SK-N-SH (cell line): ENCODE data around the gene ACOX2.

Experiments used
- CTCF ChIP-seq: fragments of 200-600 bp; sonication (generic); IDR thresholded peaks from 2 replicates; pipeline ENCODE4 v1.6.1; 2017; ENCODE audit warnings: antibody characterized with exemption, mild to moderate bottlenecking, moderate library complexity
- EP300 ChIP-seq, 2 experiments: IDR thresholded peaks; 2 replicates each; pipeline versions ENCODE4 v1.4.0 to v1.6.1; 2012; ENCODE audit warnings: borderline replicate concordance in 1 of 2, low read depth in 1 of 2, low read length in 1 of 2
- EZH2phosphoT487 ChIP-seq: fragments of 200-600 bp; sonication (generic); IDR thresholded peaks from 2 replicates; pipeline ENCODE4 v1.6.1; 2017; ENCODE audit warnings: low read depth, mixed run types, mild to moderate bottlenecking, antibody characterized with exemption, moderate library complexity, borderline replicate concordance
- GABPA ChIP-seq: IDR thresholded peaks from 2 replicates; pipeline ENCODE4 v1.4.0; 2012; ENCODE audit warnings: low read depth, mild to moderate bottlenecking
- JUND ChIP-seq: IDR thresholded peaks from 2 replicates; pipeline ENCODE4 v1.4.0; 2012
- MEF2A ChIP-seq: IDR thresholded peaks from 2 replicates; pipeline ENCODE4 v1.4.0; 2012; ENCODE audit warnings: low read depth, borderline replicate concordance
- MXI1 ChIP-seq: IDR thresholded peaks from 2 replicates; pipeline ENCODE4 v1.6.1; 2012; ENCODE audit warnings: mild to moderate bottlenecking, low read depth, low read length, improper control_type of control experiment
- NFIC ChIP-seq: IDR thresholded peaks from 2 replicates; pipeline ENCODE4 v1.4.0; 2012; ENCODE audit warnings: borderline replicate concordance
- RAD21 ChIP-seq: IDR thresholded peaks from 2 replicates; pipeline ENCODE4 v1.6.1; 2012; ENCODE audit warnings: mild to moderate bottlenecking, low read length
- RFX5 ChIP-seq: IDR thresholded peaks from 2 replicates; pipeline ENCODE4 v1.6.1; 2012; ENCODE audit warnings: mild to moderate bottlenecking, improper control_type of control experiment, low read length
- SIN3A ChIP-seq: IDR thresholded peaks from 2 replicates; pipeline ENCODE4 v1.6.1; 2012; ENCODE audit warnings: low read depth, mild to moderate bottlenecking, low read length, moderate library complexity, borderline replicate concordance
- TAF1 ChIP-seq: IDR thresholded peaks from 2 replicates; pipeline ENCODE4 v1.6.1; 2012; ENCODE audit warnings: low read depth, mild to moderate bottlenecking, low read length, moderate library complexity, borderline replicate concordance
- TEAD4 ChIP-seq: IDR thresholded peaks from 2 replicates; pipeline ENCODE4 v1.4.0; 2012; ENCODE audit warnings: mild to moderate bottlenecking, borderline replicate concordance; ENCODE audit not compliant: insufficient read depth
- ZBTB33 ChIP-seq: IDR thresholded peaks from 2 replicates; pipeline ENCODE4 v1.4.0; 2012; ENCODE audit warnings: low read depth, borderline replicate concordance

GRCh38 chr3:58564456-58565160 is 27.6 kb upstream of the ACOX2 start:
- TF ChIP-seq CTCF, result no peak
- TF ChIP-seq MXI1, result no peak
- no peak for TF ChIP-seq MEF2A
- 0 out of 2 replicates have a peak, but pooled peaks have one; percentile 38 for TF ChIP-seq TEAD4
- TF ChIP-seq EP300 (IDR thresholded peaks at IDR 0.05; ENCODE audit: borderline replicate concordance in 1 of 2, low read depth in 1 of 2, low read length in 1 of 2), result no peak
- no peak for TF ChIP-seq ZBTB33
- no peak for TF ChIP-seq EZH2phosphoT487
- no peak for TF ChIP-seq SIN3A
- no peak for TF ChIP-seq RFX5
- no peak for TF ChIP-seq RAD21
- peak; percentile 27; the same call in 1 of the 2 replicates for TF ChIP-seq NFIC
- TF ChIP-seq GABPA, result no peak
- peak; percentile 37; the same call in 1 of the 2 replicates for TF ChIP-seq JUND
- TF ChIP-seq TAF1, result no peak
